ENCODE data around the gene PROZ.
"Not testable (repeated sequence)": the region's sequence is repeated elsewhere in the genome, so short reads cannot be mapped to it uniquely, and the experiment has no call there.

Gene PROZ

DNA sequence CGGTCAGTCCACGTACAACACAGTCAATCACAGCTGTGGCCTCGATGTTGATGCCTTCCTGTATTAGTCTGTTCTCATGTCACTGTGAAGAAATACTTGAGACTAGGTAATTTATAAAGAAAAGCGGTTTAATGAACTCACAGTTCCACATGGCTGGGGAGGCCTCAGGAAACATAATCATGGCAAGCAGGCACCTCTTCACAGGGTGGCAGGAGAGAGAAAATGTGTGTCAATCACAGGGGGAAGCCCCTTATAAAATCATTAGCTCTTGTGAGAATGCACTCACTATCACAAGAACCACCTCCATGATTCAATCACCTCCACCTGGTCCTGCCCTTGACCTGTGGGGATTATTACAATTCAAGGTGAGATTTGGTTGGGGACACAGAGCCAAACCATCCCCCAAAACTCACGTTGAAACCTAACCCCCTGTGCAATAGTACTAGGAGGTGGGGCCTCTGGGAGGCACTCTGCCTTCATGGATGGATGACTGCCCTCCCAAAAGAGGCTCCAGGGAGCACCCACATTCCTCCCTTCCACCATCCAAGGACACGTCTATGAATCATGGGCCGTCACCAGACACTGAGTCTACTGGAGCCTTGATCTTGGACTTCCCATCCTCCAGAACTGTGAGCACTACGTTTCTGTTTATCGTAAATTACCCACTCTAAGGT lies 2.3 kb upstream of the PROZ start:
- DNase-seq (ENCODE audit: extremely low read depth, low read depth): no peak
- TF ChIP-seq, protein P1, sequence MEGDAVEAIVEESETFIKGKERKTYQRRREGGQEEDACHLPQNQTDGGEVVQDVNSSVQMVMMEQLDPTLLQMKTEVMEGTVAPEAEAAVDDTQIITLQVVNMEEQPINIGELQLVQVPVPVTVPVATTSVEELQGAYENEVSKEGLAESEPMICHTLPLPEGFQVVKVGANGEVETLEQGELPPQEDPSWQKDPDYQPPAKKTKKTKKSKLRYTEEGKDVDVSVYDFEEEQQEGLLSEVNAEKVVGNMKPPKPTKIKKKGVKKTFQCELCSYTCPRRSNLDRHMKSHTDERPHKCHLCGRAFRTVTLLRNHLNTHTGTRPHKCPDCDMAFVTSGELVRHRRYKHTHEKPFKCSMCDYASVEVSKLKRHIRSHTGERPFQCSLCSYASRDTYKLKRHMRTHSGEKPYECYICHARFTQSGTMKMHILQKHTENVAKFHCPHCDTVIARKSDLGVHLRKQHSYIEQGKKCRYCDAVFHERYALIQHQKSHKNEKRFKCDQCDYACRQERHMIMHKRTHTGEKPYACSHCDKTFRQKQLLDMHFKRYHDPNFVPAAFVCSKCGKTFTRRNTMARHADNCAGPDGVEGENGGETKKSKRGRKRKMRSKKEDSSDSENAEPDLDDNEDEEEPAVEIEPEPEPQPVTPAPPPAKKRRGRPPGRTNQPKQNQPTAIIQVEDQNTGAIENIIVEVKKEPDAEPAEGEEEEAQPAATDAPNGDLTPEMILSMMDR (IDR thresholded peaks at IDR 0.05; ENCODE audit: low read depth, low read length): no peak

- TF ChIP-seq, protein P1 (IDR thresholded peaks at IDR 0.05; ENCODE audit: low read depth, low read length): no peak
- DNase-seq (ENCODE audit: extremely low read depth, low read depth): no peak
Observed at GRCh38 chr13:113157206-113157928, 1.1 kb upstream of the PROZ start.

DNA sequence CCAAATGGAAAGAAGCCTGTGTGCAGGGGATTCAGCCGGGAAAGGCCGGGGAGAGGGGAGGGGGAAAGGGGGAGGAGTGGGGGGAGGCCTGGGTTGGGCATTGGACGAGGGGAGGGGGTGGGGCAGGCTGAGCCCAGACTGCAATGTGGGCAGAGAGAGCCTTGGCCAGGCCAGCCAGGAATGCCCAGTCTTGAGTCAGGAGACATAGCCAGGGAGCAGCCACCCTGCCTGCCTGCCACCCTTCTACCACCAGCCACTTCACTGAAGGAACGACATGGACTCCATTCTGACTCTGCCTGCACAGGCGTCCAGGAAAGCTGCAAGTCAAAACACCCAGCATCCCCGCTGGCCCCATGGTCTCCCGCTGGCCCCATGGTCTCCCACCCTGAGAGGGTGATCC lies 498 bp downstream of the PROZ start:
- TF ChIP-seq, protein P1 (IDR thresholded peaks at IDR 0.05; ENCODE audit: low read depth, low read length): no peak
- DNase-seq (ENCODE audit: extremely low read depth, low read depth): no peak

- no peak for DNase-seq (ENCODE audit: extremely low read depth, low read depth)
- TF ChIP-seq, protein P1 (IDR thresholded peaks at IDR 0.05; ENCODE audit: low read depth, low read length): no peak
Observed at GRCh38 chr13:113159701-113160100, 1.3 kb downstream of the PROZ start.

DNA sequence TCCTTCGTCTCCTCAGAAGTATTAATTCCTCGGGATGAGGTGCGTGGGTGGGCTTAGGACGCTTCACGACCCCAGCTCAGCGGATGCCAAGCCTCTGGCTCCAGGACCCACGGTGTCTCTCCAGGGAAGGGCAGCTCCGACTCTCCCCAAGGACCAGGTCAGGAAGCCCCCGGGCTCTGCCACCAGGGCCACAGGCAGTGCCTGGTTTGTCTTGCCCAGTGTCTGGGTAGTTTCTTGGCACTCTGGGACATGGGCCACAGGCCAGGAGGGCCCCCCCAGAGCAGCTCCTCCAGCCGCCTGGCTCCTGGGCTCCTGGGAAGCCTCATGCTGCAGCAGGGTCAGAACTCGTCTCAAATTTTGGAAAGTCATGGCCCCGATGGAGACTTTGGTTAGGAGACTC lies 2.5 kb downstream of the PROZ start:
- TF ChIP-seq, protein P1 (IDR thresholded peaks at IDR 0.05; ENCODE audit: low read depth, low read length): no peak

GRCh38 chr13:113161433-113161832 lies 3.0 kb downstream of the PROZ start:
- TF ChIP-seq, protein P1 (IDR thresholded peaks at IDR 0.05; ENCODE audit: low read depth, low read length): no peak
- no peak for DNase-seq (ENCODE audit: extremely low read depth, low read depth)

More for the DNA sequence above, 2.5 kb downstream of the PROZ start:
- no peak for DNase-seq (ENCODE audit: extremely low read depth, low read depth)

DNA sequence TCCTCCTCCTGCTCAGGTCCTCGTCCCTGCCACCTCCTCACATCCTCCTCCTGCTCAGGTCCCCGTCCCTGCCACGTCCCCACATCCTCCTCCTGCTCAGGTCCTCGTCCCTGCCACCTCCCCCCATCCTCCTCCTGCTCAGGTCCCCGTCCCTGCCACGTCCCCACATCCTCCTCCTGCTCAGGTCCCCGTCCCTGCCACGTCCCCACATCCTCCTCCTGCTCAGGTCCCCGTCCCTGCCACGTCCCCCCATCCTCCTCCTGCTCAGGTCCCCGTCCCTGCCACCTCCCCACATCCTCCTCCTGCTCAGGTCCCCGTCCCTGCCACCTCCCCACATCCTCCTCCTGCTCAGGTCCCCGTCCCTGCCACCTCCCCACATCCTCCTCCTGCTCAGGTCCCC lies 3.5 kb downstream of the PROZ start:
- not testable (repeated sequence) for DNase-seq (ENCODE audit: extremely low read depth, low read depth)
